GM23248 (cell line): ENCODE measurements around the gene SLC1A6. TPM values are rescaled to one million over a fixed set of nuclear protein-coding genes. Genes with fewer than 3 reads are reported as not detected.

Source experiments
- DNase-seq: peaks from one replicate; pipeline ENCODE4 v3.0.0-alpha.2; 2015
- H2AFZ ChIP-seq: fragments of 200-600 bp; sonication (generic); 2 replicates; pipeline ENCODE4 v1.6.1; 2016; ENCODE audit warnings: antibody characterized with exemption
- H3F3A ChIP-seq: fragments of 200-600 bp; sonication (generic); 2 replicates; pipeline ENCODE4 v1.6.1; 2016; ENCODE audit warnings: mild to moderate bottlenecking, antibody characterized with exemption, mixed run types; ENCODE audit not compliant: insufficient read depth
- H3K27ac ChIP-seq: fragments of 200-600 bp; sonication (generic); 2 replicates; pipeline ENCODE4 v1.5.1; 2016; ENCODE audit warnings: mild to moderate bottlenecking
- H3K27me3 ChIP-seq: fragments of 200-600 bp; sonication (generic); replicated peaks from 2 replicates; pipeline ENCODE4 v1.6.1; 2016; ENCODE audit warnings: mild to moderate bottlenecking; ENCODE audit not compliant: insufficient read depth
- H3K36me3 ChIP-seq: fragments of 200-600 bp; sonication (generic); 2 replicates; pipeline ENCODE4 v1.6.1; 2016; ENCODE audit warnings: low read depth, mild to moderate bottlenecking
- H3K4me1 ChIP-seq: fragments of 200-600 bp; sonication (generic); 2 replicates; pipeline ENCODE4 v1.6.1; 2016; ENCODE audit warnings: mild to moderate bottlenecking; ENCODE audit not compliant: insufficient read depth
- H3K4me2 ChIP-seq: fragments of 200-600 bp; sonication (generic); one replicate; pipeline ENCODE4 v1.6.1; 2016; ENCODE audit warnings: mild to moderate bottlenecking; ENCODE audit not compliant: unreplicated experiment
- H3K4me3 ChIP-seq: fragments of 200-600 bp; sonication (generic); 2 replicates; pipeline ENCODE4 v1.5.1; 2016; ENCODE audit warnings: mild to moderate bottlenecking
- H3K79me2 ChIP-seq: fragments of 200-600 bp; sonication (generic); 2 replicates; pipeline ENCODE4 v1.6.1; 2016; ENCODE audit warnings: mild to moderate bottlenecking; ENCODE audit not compliant: insufficient read depth
- H3K9ac ChIP-seq: fragments of 200-600 bp; sonication (generic); 2 replicates; pipeline ENCODE4 v1.6.1; 2016; ENCODE audit warnings: mild to moderate bottlenecking
- H3K9me2 ChIP-seq: fragments of 200-600 bp; sonication (generic); 2 replicates; pipeline ENCODE4 v1.6.1; 2016; ENCODE audit warnings: mixed run types, mild to moderate bottlenecking, moderate library complexity; ENCODE audit not compliant: insufficient read depth
- H3K9me3 ChIP-seq: fragments of 200-600 bp; sonication (generic); one replicate; pipeline ENCODE4 v1.6.1; 2017; ENCODE audit warnings: low read depth
- H4K20me1 ChIP-seq: fragments of 200-600 bp; sonication (generic); 2 replicates; pipeline ENCODE4 v1.6.0; 2016; ENCODE audit not compliant: insufficient read depth
- EZH2 ChIP-seq: fragments of 200-600 bp; sonication (generic); IDR thresholded peaks from 2 replicates; pipeline ENCODE4 v1.6.1; 2018; ENCODE audit warnings: antibody characterized with exemption, mild to moderate bottlenecking; ENCODE audit not compliant: insufficient read depth, poor library complexity, severe bottlenecking
- EZH2phosphoT487 ChIP-seq: fragments of 200-600 bp; sonication (generic); IDR thresholded peaks from 2 replicates; pipeline ENCODE4 v1.6.1; 2018; ENCODE audit warnings: antibody characterized with exemption, moderate library complexity, mild to moderate bottlenecking, low read depth; ENCODE audit not compliant: insufficient read depth
- WGBS, 2 experiments: methylation state at CpG; one replicate each; pipeline ENCODE4 v1.1.6; 2015 to 2017; ENCODE audit warnings: low lambda C conversion rate in 2 of 2, low coverage in 1 of 2; ENCODE audit errors: missing lambda C conversion rate in 2 of 2; 5-methylcytosine and 5-hydroxymethylcytosine counted together
- in situ Hi-C: fragments of 300-500 bp; cut with MboI; formaldehyde crosslinking; loops from 2 replicates; pipeline ENCODE4 v1.15.0; 2020
- polyA plus RNA-seq: library from polyadenylated mRNA; unstranded; fragments of >200 nt; fragmentation: Nextera tagmentation; extraction: Ambion mirVana; gene quantifications from 2 replicates; pipeline ENCODE4 v1.2.1, GENCODE V29; 2016
- total RNA-seq: library from RNA; depleted of rRNA; stranded (reverse); fragments of >200 nt; shearing (Covaris generic); gene quantifications from 2 replicates; pipeline ENCODE4 v1.2.3, GENCODE V29; 2014

The SLC1A6 gene
- total and polyA plus RNA-seq, 2 experiments from 2014 or later, result not detected

- H3K9ac ChIP-seq, result no peak overlapping the region
- H3K9me3 ChIP-seq, result no peaks in the 10 kb centered on the region
- no peaks in the 10 kb centered on the region for H3F3A ChIP-seq
- TF ChIP-seq EZH2 (no peak), EZH2phosphoT487 (no peak)
- no peaks in the 10 kb centered on the region for H4K20me1 ChIP-seq
- in situ Hi-C loops, result no loop called here
- no peak overlapping the region for H3K27ac ChIP-seq
- H2AFZ ChIP-seq, result no peak overlapping the region
- no peaks in the 10 kb centered on the region for H3K27me3 ChIP-seq
- H3K9me2 ChIP-seq, result no peaks in the 10 kb centered on the region
- H3K4me2 ChIP-seq, result no peak overlapping the region
- 30 to 36% methylated on average over 7 of the region's 7 CpGs for WGBS, 2 experiments
- no peak for DNase-seq
- no peak overlapping the region for H3K4me3 ChIP-seq
- H3K4me1 ChIP-seq, result no peaks in the 10 kb centered on the region
- H3K79me2 ChIP-seq, result no peaks in the 10 kb centered on the region
- H3K36me3 ChIP-seq, result no peaks in the 10 kb centered on the region
Observed at GRCh38 chr19:14971474-14971873, 8.2 kb downstream of the SLC1A6 start.

DNA sequence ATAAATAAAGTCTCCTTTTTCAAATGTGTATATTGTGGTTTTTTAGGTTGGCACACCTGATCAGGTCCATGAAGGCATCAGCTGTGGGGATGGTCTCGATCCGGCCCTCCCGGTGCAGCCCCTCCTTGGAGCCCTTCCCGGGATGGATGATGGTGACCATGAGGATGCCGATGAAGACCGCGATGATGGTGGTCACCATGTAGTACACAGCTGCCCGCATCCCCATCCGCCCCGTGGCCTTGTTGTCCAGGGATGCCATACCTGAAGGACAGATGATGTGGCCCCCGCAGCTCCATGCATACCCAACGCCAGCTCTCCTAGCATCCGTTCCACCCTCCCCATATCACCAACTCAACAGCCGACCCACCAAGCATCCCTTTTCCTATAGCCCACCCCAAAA lies 11.4 kb downstream of the SLC1A6 start:
- 53 to 60% methylated on average over 13 to 14 of the region's 14 CpGs for WGBS, 2 experiments
- no peak overlapping the region for H3K27ac ChIP-seq
- H3F3A ChIP-seq, result no peaks in the 10 kb centered on the region
- no peak overlapping the region for H3K4me3 ChIP-seq
- no peak overlapping the region for H2AFZ ChIP-seq
- TF ChIP-seq EZH2phosphoT487 (no peak), EZH2 (no peak)
- no peak for DNase-seq
- H3K9me3 ChIP-seq, result no peaks in the 10 kb centered on the region
- H3K36me3 ChIP-seq, result no peaks in the 10 kb centered on the region
- no peak overlapping the region for H3K4me2 ChIP-seq
- H3K79me2 ChIP-seq, result no peaks in the 10 kb centered on the region
- in situ Hi-C loops, result no loop called here
- no peak overlapping the region for H3K9ac ChIP-seq
- no peaks in the 10 kb centered on the region for H3K4me1 ChIP-seq
- no peaks in the 10 kb centered on the region for H4K20me1 ChIP-seq
- no peaks in the 10 kb centered on the region for H3K27me3 ChIP-seq
- no peaks in the 10 kb centered on the region for H3K9me2 ChIP-seq

DNA sequence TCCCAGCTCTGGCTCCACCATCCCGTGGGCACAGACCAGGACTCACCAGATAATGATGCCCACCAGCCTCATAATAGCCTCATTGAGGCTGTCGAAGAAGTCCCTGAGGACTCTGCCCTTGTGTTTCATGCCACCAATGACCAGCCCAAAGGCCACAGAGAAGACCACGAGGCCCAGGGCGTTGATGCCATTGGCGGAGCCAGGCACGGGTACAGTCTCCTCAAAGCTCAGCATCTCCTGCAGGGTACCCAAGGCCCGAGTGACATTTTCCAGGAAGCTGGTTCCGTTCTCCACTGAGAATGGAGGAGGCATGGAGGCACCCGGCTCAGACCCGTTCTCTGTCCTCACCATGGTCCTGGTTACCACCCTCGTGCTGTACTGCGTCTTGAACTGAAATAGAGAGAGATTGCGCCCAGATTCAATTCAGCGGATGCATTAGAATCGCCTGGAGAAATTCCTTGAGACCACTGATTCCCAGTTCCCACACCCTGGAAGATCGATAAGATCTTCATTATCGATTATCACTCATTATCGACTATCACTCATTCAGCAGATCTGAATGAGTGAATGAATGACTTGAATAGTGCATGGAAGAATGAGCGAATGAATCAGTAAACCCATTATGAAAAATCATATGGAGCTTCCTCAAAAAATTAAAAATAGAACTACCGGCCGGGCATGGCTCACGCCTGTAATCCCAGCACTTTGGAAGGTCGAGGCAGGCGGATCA lies 17.5 kb downstream of the SLC1A6 start:
- no peak for TF ChIP-seq EZH2
- no peak for TF ChIP-seq EZH2phosphoT487
- Histone ChIP-seq H3K4me2 (no peak overlapping the region), H3K27me3 (no peaks in the 10 kb centered on the region), H3K9me3 (no peaks in the 10 kb centered on the region), H3F3A (no peaks in the 10 kb centered on the region), H4K20me1 (no peaks in the 10 kb centered on the region), H3K9me2 (no peaks in the 10 kb centered on the region), H3K79me2 (no peaks in the 10 kb centered on the region), H3K9ac (no peak overlapping the region), H3K4me3 (no peak overlapping the region), H3K27ac (no peak overlapping the region), H3K4me1 (no peaks in the 10 kb centered on the region), H2AFZ (no peak overlapping the region), H3K36me3 (no peaks in the 10 kb centered on the region)
- no peak for DNase-seq
- WGBS, 2 experiments, result 43 to 44% methylated on average over 24 of the region's 24 CpGs
- in situ Hi-C loops, result no loop called here

GRCh38 chr19:14959263-14959662 lies 20.4 kb downstream of the SLC1A6 start:
- no peak for DNase-seq
- no peaks in the 10 kb centered on the region for H3K79me2 ChIP-seq
- H3K4me3 ChIP-seq, result no peak overlapping the region
- no peak overlapping the region for H3K9ac ChIP-seq
- no peaks in the 10 kb centered on the region for H3K9me3 ChIP-seq
- in situ Hi-C loops, result no loop called here
- TF ChIP-seq EZH2phosphoT487 (no peak), EZH2 (no peak)
- no peaks in the 10 kb centered on the region for H4K20me1 ChIP-seq
- H3K4me2 ChIP-seq, result no peak overlapping the region
- H3K9me2 ChIP-seq, result no peaks in the 10 kb centered on the region
- H3K36me3 ChIP-seq, result no peaks in the 10 kb centered on the region
- H3K27ac ChIP-seq, result no peak overlapping the region
- 4 to 17% methylated on average over 1 of the region's 1 CpG for WGBS, 2 experiments
- H3K4me1 ChIP-seq, result no peaks in the 10 kb centered on the region
- no peak overlapping the region for H2AFZ ChIP-seq
- H3K27me3 ChIP-seq, result no peaks in the 10 kb centered on the region
- H3F3A ChIP-seq, result no peaks in the 10 kb centered on the region

DNA sequence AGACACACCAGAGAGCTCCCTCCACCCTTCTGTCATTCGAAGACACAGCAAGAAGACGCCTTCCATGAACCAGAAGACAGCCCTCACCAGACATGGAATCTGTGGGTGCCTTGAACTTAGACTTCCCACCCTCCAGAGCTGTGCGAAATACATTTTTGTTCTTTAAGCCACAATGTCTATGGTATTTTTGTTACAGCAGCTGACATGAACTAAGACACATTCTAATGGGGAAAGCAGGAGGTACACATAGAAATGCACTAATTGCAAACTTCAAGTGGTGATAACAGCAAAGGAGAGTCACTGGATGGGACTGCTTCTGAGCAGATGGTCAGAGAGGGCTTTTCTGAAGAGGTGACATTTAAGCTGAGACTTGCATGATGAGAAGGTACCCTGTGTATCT lies 22.2 kb downstream of the SLC1A6 start:
- no peak for TF ChIP-seq EZH2
- TF ChIP-seq EZH2phosphoT487, result no peak
- WGBS, 2 experiments, result 7 to 12% methylated on average over 3 of the region's 3 CpGs
- in situ Hi-C loops, result no loop called here

More for the DNA sequence above, 22.2 kb downstream of the SLC1A6 start:
- no peaks in the 10 kb centered on the region for H3K9me2 ChIP-seq
- H3F3A ChIP-seq, result no peaks in the 10 kb centered on the region
- no peak overlapping the region for H3K4me3 ChIP-seq
- no peak for DNase-seq
- no peaks in the 10 kb centered on the region for H3K79me2 ChIP-seq
- no peak overlapping the region for H2AFZ ChIP-seq
- H3K9me3 ChIP-seq, result no peaks in the 10 kb centered on the region
- no peak overlapping the region for H3K27ac ChIP-seq
- H3K9ac ChIP-seq, result no peak overlapping the region
- H3K4me2 ChIP-seq, result no peak overlapping the region
- H3K4me1 ChIP-seq, result no peaks in the 10 kb centered on the region
- H3K27me3 ChIP-seq, result no peaks in the 10 kb centered on the region
- H3K36me3 ChIP-seq, result no peaks in the 10 kb centered on the region
- no peaks in the 10 kb centered on the region for H4K20me1 ChIP-seq
